Effector memory CD4-positive, alpha-beta T cell (primary cell): ENCODE measurements around the gene OR52M1.
A peak's percentile ranks its signal among the peaks of the same experiment; 100 is the strongest.
"Not testable (repeated sequence)": the region's sequence is repeated elsewhere in the genome, so short reads cannot be mapped to it uniquely, and the experiment has no call there.

Experiments used
- DNase-seq, 3 donors: peaks; one replicate each; pipeline ENCODE4 v3.0.0-alpha.2; 2020
- H3K27ac ChIP-seq: 2 replicates; pipeline ENCODE4 v1.7.0; 2013; ENCODE audit warnings: mild to moderate bottlenecking, low read length, moderate library complexity; ENCODE audit not compliant: insufficient read depth, poor library complexity, severe bottlenecking
- H3K27me3 ChIP-seq: replicated peaks from 2 replicates; pipeline ENCODE4 v1.7.0; 2013; ENCODE audit warnings: mild to moderate bottlenecking, low read length; ENCODE audit not compliant: insufficient read depth, control insufficient read depth, poor library complexity, severe bottlenecking
- H3K36me3 ChIP-seq: 2 replicates; pipeline ENCODE4 v1.7.0; 2013; ENCODE audit warnings: mild to moderate bottlenecking, low read length, moderate library complexity; ENCODE audit not compliant: control insufficient read depth, insufficient read depth
- H3K4me1 ChIP-seq: 2 replicates; pipeline ENCODE4 v1.7.0; 2013; ENCODE audit warnings: low read length, mild to moderate bottlenecking; ENCODE audit not compliant: control insufficient read depth, insufficient read depth, poor library complexity, severe bottlenecking
- H3K4me3 ChIP-seq: 2 replicates; pipeline ENCODE4 v1.7.0; 2013; ENCODE audit warnings: low read length, low read depth, mild to moderate bottlenecking; ENCODE audit not compliant: insufficient read depth, poor library complexity, severe bottlenecking
- H3K9me3 ChIP-seq: 2 replicates; pipeline ENCODE4 v1.7.0; 2013; ENCODE audit warnings: mild to moderate bottlenecking, low read length, moderate library complexity; ENCODE audit not compliant: control insufficient read depth

The OR52M1 gene

DNA sequence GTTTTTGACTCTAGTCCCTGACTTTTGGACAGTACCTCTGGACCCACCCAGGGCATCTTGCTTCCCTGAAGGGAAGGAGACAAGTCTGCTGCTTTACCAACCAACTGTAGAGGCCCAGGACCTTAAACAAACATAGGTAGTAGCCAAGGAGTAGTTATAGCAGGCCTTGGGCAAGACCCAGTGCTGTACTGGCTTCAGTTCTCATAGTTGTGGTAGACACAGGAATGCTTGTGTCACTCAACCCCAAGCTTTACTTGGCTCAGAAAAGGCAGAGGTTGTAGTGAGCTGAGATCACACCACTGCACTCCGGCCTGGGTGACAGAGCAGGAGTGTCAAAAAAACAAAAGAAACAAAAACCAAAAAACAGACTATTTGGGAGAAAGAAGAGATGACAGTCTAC is 21.3 kb upstream of the OR52M1 start:
- no peak overlapping the region for H3K4me3 ChIP-seq
- H3K27ac ChIP-seq, result no peak overlapping the region
- H3K9me3 ChIP-seq, result no peaks in the 10 kb centered on the region
- no peak for DNase-seq
- H3K4me1 ChIP-seq, result no peaks in the 10 kb centered on the region
- H3K36me3 ChIP-seq, result no peaks in the 10 kb centered on the region
- H3K27me3 ChIP-seq, result no peaks in the 10 kb centered on the region

DNA sequence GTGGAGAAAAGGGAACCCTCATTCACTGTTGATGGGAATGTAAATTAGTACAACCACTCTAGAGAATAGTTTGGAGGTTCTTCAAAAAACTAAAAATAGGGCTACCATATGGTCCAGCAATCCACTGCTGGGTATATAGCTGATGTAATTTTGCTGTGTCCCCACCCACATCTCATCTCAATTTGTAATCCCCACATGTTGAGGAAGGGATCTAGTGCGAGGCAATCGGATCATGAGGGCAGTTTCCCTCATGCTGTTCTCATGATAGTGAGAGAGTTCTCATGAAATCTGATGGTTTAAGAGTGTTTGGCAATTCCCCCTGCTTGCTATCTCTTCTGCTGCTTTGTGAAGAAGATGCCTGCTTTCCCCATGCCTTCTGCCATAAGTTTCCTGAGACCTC is 17.1 kb upstream of the OR52M1 start:
- H3K4me3 ChIP-seq, result no peak overlapping the region
- H3K4me1 ChIP-seq, result no peaks in the 10 kb centered on the region
- no peaks in the 10 kb centered on the region for H3K9me3 ChIP-seq
- H3K27me3 ChIP-seq, result no peaks in the 10 kb centered on the region
- DNase-seq, result no peak
- no peak overlapping the region for H3K27ac ChIP-seq
- no peaks in the 10 kb centered on the region for H3K36me3 ChIP-seq

GRCh38 chr11:4531686-4532085 is 13.3 kb upstream of the OR52M1 start:
- DNase-seq, H3K4me3 ChIP-seq, H3K9me3 ChIP-seq, H3K27ac ChIP-seq, H3K4me1 ChIP-seq, H3K27me3 ChIP-seq, H3K36me3 ChIP-seq: not testable (repeated sequence)

DNA sequence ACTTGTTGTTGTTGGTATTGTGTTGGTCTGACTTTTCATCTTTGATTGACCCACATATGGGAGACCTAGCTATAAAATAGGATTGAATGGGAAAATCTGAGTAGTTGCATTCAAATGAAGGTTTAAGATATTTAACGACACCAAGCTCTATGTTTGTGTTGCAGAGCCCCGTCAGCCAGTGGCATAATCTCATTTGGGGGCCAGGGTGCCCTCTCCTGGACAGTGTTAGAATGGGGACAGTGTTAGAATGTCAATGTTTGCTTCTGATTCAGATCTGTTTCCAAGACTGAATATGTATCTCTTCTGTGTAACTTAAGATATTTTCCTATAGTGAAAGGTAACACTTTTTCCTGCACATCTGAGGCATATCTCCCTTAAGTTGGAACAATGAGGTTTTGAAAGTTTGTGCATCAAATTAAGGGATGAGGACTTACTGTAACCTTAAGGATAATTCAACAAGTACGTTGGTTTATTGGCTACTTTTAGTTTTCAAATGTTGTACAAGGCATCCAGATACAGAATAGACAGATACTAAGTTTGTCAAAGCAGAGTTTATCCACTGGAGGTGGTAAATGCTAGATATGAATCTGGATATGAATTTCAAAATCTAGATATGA is 5.3 kb upstream of the OR52M1 start:
- H3K4me3 ChIP-seq, result no peak overlapping the region
- no peaks in the 10 kb centered on the region for H3K9me3 ChIP-seq
- peak; percentile 4 to 12 (median 9) for DNase-seq
- no peak overlapping the region for H3K27ac ChIP-seq
- H3K27me3 ChIP-seq, result no peaks in the 10 kb centered on the region
- no peaks in the 10 kb centered on the region for H3K36me3 ChIP-seq
- H3K4me1 ChIP-seq, result no peaks in the 10 kb centered on the region

DNA sequence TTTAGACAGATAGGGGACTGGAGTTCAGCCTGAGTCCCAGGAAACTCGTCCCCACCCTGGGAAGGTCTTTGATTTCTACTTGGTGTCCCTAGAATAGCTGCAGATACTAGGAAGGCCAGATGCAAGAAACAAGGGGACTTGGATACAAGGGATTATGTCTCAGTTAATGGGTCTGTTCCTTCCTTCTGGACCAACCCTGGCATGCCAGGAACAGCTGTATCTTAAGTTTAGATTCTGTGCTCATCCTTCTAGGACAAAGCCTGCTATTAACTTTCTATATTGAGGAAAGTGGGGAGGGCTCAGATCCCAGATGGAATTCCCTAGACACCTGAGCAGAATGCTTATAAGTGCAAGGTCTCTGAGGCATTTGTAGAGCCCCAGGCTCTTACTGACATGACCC is 3.9 kb upstream of the OR52M1 start:
- DNase-seq, result no peak

DNA sequence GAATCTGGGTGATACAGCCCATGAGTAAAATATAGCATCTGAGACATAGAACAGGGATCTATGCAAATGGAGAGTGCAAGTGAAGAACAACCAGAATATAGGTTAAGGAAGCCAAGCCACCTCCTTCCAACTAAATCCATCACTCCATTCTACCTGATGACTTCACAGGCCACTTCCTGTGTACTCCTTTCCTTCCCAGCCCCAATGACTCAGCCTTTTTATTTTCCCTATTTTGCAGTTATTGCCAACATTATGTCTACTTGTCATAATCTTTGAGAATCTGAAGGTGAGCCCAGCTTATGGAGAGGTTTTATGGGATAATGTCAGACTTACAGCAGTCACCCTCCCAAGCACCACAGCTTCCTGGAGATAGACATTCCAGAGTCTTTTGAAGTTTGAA is 1.4 kb upstream of the OR52M1 start:
- H3K27ac ChIP-seq, result no peak overlapping the region
- no peak for DNase-seq
- H3K4me1 ChIP-seq, result no peaks in the 10 kb centered on the region

More for the DNA sequence above, 3.9 kb upstream of the OR52M1 start:
- Histone ChIP-seq H3K27me3 (no peaks in the 10 kb centered on the region), H3K4me1 (no peaks in the 10 kb centered on the region), H3K9me3 (no peaks in the 10 kb centered on the region), H3K36me3 (no peaks in the 10 kb centered on the region), H3K4me3 (no peak overlapping the region), H3K27ac (no peak overlapping the region)

DNA sequence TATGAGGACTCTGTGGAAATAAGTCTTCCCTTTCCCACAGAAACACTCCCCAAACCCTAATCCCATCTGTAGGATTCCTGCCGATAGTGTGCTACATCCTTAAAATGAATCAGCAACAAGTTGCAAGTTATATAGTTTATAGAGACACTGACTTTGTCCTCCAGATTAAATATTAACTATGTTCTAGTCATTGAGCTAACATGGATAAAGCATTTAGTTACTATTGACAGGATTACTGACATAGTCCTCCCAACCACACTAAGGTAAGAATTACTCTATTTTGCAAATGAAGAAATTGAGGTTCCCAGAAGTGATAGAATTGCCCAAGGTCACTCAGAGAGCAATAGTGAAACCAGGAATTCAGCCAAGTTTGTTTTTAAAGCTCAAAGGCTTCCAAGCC is 1.9 kb downstream of the OR52M1 start:
- H3K4me1 ChIP-seq, result no peaks in the 10 kb centered on the region
- no peak for DNase-seq
- H3K9me3 ChIP-seq, result no peaks in the 10 kb centered on the region
- H3K36me3 ChIP-seq, result no peaks in the 10 kb centered on the region
- H3K4me3 ChIP-seq, result no peak overlapping the region
- no peaks in the 10 kb centered on the region for H3K27me3 ChIP-seq
- H3K27ac ChIP-seq, result no peak overlapping the region

More for the DNA sequence above, 1.4 kb upstream of the OR52M1 start:
- H3K9me3 ChIP-seq, result no peaks in the 10 kb centered on the region
- no peaks in the 10 kb centered on the region for H3K36me3 ChIP-seq
- no peak overlapping the region for H3K4me3 ChIP-seq
- no peaks in the 10 kb centered on the region for H3K27me3 ChIP-seq

DNA sequence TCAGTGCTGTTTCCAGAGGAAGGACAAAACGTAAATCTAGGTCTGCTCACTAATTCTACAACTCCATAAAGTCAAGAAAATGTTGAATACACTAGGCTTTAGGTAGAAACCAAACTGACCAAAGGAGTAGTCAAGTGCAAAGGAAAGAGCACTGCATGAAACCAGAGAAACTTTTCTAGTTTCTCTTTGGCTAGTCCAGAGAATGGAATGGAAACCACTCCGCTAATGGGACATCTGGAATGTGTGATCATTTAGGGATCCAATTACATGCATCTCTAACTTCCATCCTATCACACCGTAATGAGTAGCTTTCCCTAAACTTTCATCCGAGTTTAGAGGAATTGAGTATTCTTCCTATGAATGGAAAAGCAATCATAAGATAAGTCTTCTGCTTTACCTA is 2.4 kb downstream of the OR52M1 start:
- H3K27me3 ChIP-seq, result no peaks in the 10 kb centered on the region

GRCh38 chr11:4551346-4551979 is 6.5 kb downstream of the OR52M1 start:
- no peak overlapping the region for H3K4me3 ChIP-seq
- no peaks in the 10 kb centered on the region for H3K27me3 ChIP-seq
- H3K9me3 ChIP-seq, result no peaks in the 10 kb centered on the region
- H3K4me1 ChIP-seq, result no peaks in the 10 kb centered on the region
- no peaks in the 10 kb centered on the region for H3K36me3 ChIP-seq
- H3K27ac ChIP-seq, result no peak overlapping the region
- no peak for DNase-seq

More for the DNA sequence above, 2.4 kb downstream of the OR52M1 start:
- Histone ChIP-seq H3K36me3 (no peaks in the 10 kb centered on the region), H3K4me1 (no peaks in the 10 kb centered on the region), H3K9me3 (no peaks in the 10 kb centered on the region), H3K4me3 (no peak overlapping the region), H3K27ac (no peak overlapping the region)
- DNase-seq, result no peak

DNA sequence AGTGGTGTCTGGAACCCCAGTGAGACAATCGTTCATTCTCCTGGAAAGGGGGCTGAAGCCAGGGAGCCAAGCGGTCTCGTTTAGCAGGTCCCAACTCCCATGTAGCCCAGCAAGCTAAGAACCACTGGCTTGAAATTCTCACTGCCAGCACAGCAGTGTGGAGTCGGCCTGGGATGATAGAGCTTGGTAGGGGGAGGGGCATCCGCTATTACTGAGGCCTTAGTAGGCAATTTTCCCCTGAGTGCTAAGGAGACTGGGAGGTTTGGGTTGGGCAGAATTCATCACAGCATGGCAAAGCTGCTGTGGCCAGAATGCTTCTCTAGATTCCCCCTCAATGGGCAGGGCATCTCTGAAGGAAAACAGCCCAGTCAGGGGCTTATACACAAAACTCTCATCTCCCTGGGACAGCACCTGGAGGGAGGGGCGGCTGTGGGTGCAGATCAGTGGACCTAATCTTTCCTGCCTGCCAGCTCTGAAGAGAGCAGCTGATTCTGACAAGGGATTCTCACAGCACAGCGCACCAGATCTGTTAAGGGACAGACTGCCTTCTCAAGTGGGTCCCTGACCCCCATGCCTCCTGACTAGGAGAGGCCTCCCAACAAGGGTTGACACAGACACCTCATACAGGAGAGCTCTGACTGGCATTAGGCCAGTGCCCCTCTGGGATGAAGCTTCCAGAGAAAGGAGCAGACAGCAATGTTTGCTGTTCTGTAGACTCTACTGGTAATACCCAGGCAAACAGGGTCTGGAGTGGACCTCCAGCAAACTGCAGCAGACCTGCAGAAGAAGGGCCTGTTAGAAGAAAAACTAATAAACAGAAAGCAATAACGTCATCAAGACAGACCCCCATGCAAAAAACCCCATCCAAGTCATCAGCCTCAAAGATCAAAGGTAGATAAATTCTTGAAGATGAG is 14.8 kb downstream of the OR52M1 start:
- H3K4me1 ChIP-seq, result no peaks in the 10 kb centered on the region
- H3K9me3 ChIP-seq, result no peaks in the 10 kb centered on the region
- no peaks in the 10 kb centered on the region for H3K27me3 ChIP-seq
- no peak for DNase-seq
- H3K27ac ChIP-seq, result no peak overlapping the region
- H3K36me3 ChIP-seq, result no peaks in the 10 kb centered on the region
- no peak overlapping the region for H3K4me3 ChIP-seq
